T-helper 2 cell (primary cell): Measurements from ENCODE around the gene SCNN1G.
"Not testable (repeated sequence)": the region's sequence is repeated elsewhere in the genome, so short reads cannot be mapped to it uniquely, and the experiment has no call there.

Experiments
- DNase-seq, 5 experiments: peaks; one replicate each; pipeline versions ENCODE4 v3.0.0 to v3.0.0-alpha.2; 2012 to 2022

Gene SCNN1G

GRCh38 chr16:23206986-23207385, 24.4 kb downstream of the SCNN1G start:
- DNase-seq, result no peak

GRCh38 chr16:23207485-23207884, 24.9 kb downstream of the SCNN1G start:
- DNase-seq, result no peak

- no peak for DNase-seq
These were observed 27.1 kb downstream of the SCNN1G start for GRCh38 chr16:23209606-23210005.

- DNase-seq, result no peak
These were observed 31.3 kb downstream of the SCNN1G start for GRCh38 chr16:23213831-23214230.

- DNase-seq, result no peak
These were observed 32.3 kb downstream of the SCNN1G start for GRCh38 chr16:23214796-23215195.

- DNase-seq, result no peak
These were observed 32.9 kb downstream of the SCNN1G start for GRCh38 chr16:23215435-23215834.

- no peak for DNase-seq
These were observed 34.2 kb downstream of the SCNN1G start for GRCh38 chr16:23216658-23217246.

GRCh38 chr16:23217646-23218045, 35.1 kb downstream of the SCNN1G start:
- no peak for DNase-seq

GRCh38 chr16:23222929-23223328, 40.4 kb downstream of the SCNN1G start:
- no peak for DNase-seq

- no peak for DNase-seq
These were observed 40.8 kb downstream of the SCNN1G start for GRCh38 chr16:23223368-23223767.

GRCh38 chr16:23225109-23225508, 42.6 kb downstream of the SCNN1G start:
- no peak for DNase-seq

GRCh38 chr16:23225634-23226033, 43.1 kb downstream of the SCNN1G start:
- no peak for DNase-seq

- peak in 1 of 5 experiments; percentile 2 for DNase-seq
These were observed 45.0 kb downstream of the SCNN1G start for GRCh38 chr16:23227529-23227928.

GRCh38 chr16:23229714-23230113, 47.2 kb downstream of the SCNN1G start:
- DNase-seq, result no peak

- no peak for DNase-seq
These were observed 50.3 kb downstream of the SCNN1G start for GRCh38 chr16:23232806-23233205.

- no peak for DNase-seq
These were observed 52.6 kb downstream of the SCNN1G start for GRCh38 chr16:23235176-23235575.

- no peak for DNase-seq
These were observed 54.4 kb downstream of the SCNN1G start for GRCh38 chr16:23236983-23237382.

GRCh38 chr16:23240994-23241393, 58.4 kb downstream of the SCNN1G start:
- no peak for DNase-seq

- no peak for DNase-seq
These were observed 61.6 kb downstream of the SCNN1G start for GRCh38 chr16:23244122-23244521.

- DNase-seq, result no peak
These were observed 62.7 kb downstream of the SCNN1G start for GRCh38 chr16:23245268-23245667.

GRCh38 chr16:23248261-23249194, 66.0 kb downstream of the SCNN1G start:
- no peak for DNase-seq

- DNase-seq, result no peak
These were observed 67.3 kb downstream of the SCNN1G start for GRCh38 chr16:23249830-23250229.

GRCh38 chr16:23252310-23252709, 69.8 kb downstream of the SCNN1G start:
- DNase-seq, result no peak

- not testable (repeated sequence) for DNase-seq
These were observed 71.1 kb downstream of the SCNN1G start for GRCh38 chr16:23253650-23254049.
